ES-I3 (cell line): Measurements from ENCODE around the gene PRDM13.
"Not testable (repeated sequence)": the region's sequence is repeated elsewhere in the genome, so short reads cannot be mapped to it uniquely, and the experiment has no call there.

Source experiments
- H3K36me3 ChIP-seq: 2 replicates; pipeline ENCODE4 v1.6.1; 2013; ENCODE audit warnings: mild to moderate bottlenecking, low read length, control low read depth, moderate library complexity; ENCODE audit not compliant: insufficient read depth
- H3K4me1 ChIP-seq: 2 replicates; pipeline ENCODE4 v1.6.1; 2013; ENCODE audit warnings: mild to moderate bottlenecking, control low read depth, low read length; ENCODE audit not compliant: insufficient read depth
- H3K9ac ChIP-seq: 2 replicates; pipeline ENCODE4 v1.6.1; 2013; ENCODE audit warnings: low read depth, mild to moderate bottlenecking, low read length, moderate library complexity
- H3K9me3 ChIP-seq: 2 replicates; pipeline ENCODE4 v1.6.1; 2013; ENCODE audit warnings: mild to moderate bottlenecking, low read length, moderate library complexity; ENCODE audit not compliant: control insufficient read depth, insufficient read depth

PRDM13 gene

GRCh38 chr6:99637629-99638028 is 31.0 kb downstream of the PRDM13 start:
- H3K36me3 ChIP-seq, result no peaks in the 10 kb centered on the region
- H3K9ac ChIP-seq, result no peak overlapping the region
- H3K4me1 ChIP-seq, result no peaks in the 10 kb centered on the region
- H3K9me3 ChIP-seq, result no peaks in the 10 kb centered on the region

GRCh38 chr6:99638358-99638757 is 31.7 kb downstream of the PRDM13 start:
- not testable (repeated sequence) for H3K9ac ChIP-seq, H3K4me1 ChIP-seq, H3K9me3 ChIP-seq, H3K36me3 ChIP-seq

- Histone ChIP-seq H3K36me3 (no peaks in the 10 kb centered on the region), H3K9me3 (no peaks in the 10 kb centered on the region), H3K4me1 (no peaks in the 10 kb centered on the region), H3K9ac (no peak overlapping the region)
Measured at GRCh38 chr6:99641270-99641669, 34.6 kb downstream of the PRDM13 start.

GRCh38 chr6:99645986-99646385 is 39.4 kb downstream of the PRDM13 start:
- no peaks in the 10 kb centered on the region for H3K4me1 ChIP-seq
- no peak overlapping the region for H3K9ac ChIP-seq
- no peaks in the 10 kb centered on the region for H3K9me3 ChIP-seq
- H3K36me3 ChIP-seq, result no peaks in the 10 kb centered on the region

- not testable (repeated sequence) for H3K4me1 ChIP-seq, H3K36me3 ChIP-seq, H3K9ac ChIP-seq
Measured at GRCh38 chr6:99650091-99650571, 43.5 kb downstream of the PRDM13 start.

GRCh38 chr6:99660206-99660605 is 53.6 kb downstream of the PRDM13 start:
- Histone ChIP-seq H3K4me1 (peaks cover 5% of the 10 kb centered on the region; the same call in 1 of the 2 replicates), H3K9ac (no peak overlapping the region), H3K9me3 (no peaks in the 10 kb centered on the region), H3K36me3 (no peaks in the 10 kb centered on the region)

More at GRCh38 chr6:99650091-99650571, 43.5 kb downstream of the PRDM13 start:
- H3K9me3 ChIP-seq, result not testable (repeated sequence)

GRCh38 chr6:99661870-99662269 is 55.2 kb downstream of the PRDM13 start:
- H3K36me3 ChIP-seq, result no peaks in the 10 kb centered on the region
- H3K4me1 ChIP-seq, result peaks cover 6% of the 10 kb centered on the region; the same call in 1 of the 2 replicates
- H3K9ac ChIP-seq, result no peak overlapping the region
- H3K9me3 ChIP-seq, result no peaks in the 10 kb centered on the region

- no peaks in the 10 kb centered on the region for H3K36me3 ChIP-seq
- peaks cover 6% of the 10 kb centered on the region; the same call in 1 of the 2 replicates for H3K4me1 ChIP-seq
- H3K9ac ChIP-seq, result no peak overlapping the region
- H3K9me3 ChIP-seq, result no peaks in the 10 kb centered on the region
Measured at GRCh38 chr6:99662616-99663015, 56.0 kb downstream of the PRDM13 start.
